HG02870 (cell line): ENCODE measurements around the gene SMG6.
"Not testable (repeated sequence)": the region's sequence is repeated elsewhere in the genome, so short reads cannot be mapped to it uniquely, and the experiment has no call there.

ENCODE experiments used
- ATAC-seq: cut with Tn5 transposase; IDR thresholded peaks from one replicate; pipeline ENCODE4 v1.9.1; 2021; ENCODE audit warnings: mild to moderate bottlenecking, moderate library complexity; ENCODE audit not compliant: unreplicated experiment

The SMG6 gene

DNA sequence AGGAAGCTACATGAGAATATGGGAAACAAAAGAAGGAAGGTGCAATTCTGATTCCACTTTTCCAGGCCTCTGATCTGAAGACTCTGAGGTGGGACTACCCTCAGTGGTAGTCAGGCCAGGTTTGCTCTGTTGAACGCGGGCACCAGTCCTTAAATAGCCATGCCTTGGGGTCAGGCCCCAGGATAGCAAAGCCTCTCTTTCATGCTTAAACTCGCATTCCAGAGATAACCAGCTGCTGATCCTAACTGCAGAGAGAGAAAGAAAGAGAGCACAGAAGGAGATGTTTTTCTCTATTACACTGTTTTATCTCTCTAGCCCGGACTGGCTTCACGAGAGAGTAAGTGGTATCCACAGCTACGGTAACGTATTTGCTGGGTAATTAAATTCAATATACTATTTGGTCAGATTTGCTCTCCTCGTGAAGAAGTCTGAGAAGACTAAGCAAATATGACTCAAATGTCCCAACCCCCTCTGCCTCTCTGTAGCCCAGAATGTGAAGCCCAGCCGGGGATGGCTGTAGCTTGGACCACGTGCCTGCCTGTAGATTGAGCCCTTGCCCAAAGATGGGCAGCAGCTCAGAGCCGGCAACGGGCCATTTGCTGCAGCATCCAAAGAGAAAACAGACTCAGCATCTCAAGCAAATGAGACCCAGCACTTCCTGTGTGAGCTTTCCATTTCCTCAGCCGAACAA, 122.2 kb downstream of the SMG6 start:
- no peak for ATAC-seq

DNA sequence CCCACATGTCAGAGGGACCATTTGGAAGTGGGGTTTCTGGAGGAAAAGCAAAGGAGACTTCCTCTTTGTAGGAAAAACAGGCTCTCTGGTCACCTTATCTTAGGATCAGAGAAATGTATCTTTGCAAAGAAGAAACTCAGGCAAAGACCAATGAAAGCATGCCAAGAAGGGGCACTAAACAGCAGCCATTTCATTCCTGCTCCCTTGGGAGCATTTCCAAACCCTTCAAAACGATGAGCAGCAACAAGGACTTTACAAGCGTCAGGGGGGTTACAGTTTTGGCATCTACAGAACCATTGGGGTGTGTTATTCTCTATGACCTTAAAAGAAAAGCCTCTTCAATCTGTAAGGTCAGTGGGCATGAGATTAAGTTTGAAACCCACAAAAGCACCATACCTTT, 122.8 kb downstream of the SMG6 start:
- ATAC-seq: no peak

DNA sequence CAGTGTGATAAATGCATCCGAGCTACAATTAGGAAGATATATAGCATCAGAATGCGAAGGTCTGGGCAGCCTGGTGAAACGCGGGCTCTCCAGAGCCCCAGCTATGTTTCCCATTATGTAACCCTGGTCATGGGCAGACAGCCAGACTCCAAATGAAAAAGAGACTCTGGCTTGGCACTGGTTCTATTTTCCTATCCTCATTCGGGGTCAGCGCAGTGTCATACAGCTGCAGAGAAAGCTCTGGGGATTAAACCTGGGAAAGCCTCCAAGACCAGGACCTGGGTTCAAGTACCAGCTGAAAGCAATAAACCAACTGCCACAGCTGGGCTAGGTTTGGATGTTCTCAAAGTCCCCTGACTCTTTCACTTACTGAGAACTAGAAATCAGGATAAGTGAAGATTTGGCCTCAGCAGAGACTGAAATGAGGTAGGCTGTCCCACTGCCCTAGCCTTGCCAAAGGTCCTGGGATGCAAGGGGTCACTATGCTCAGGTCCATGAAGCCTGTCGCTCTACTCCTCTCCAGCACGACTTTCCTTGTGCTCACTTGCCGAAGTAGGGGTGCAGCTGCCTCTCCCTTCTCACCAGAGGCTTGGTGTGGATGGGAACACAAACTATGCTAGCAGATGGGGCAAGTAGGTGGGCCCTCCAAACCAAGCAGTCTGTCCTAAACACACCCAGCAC, 123.8 kb downstream of the SMG6 start:
- ATAC-seq: no peak

DNA sequence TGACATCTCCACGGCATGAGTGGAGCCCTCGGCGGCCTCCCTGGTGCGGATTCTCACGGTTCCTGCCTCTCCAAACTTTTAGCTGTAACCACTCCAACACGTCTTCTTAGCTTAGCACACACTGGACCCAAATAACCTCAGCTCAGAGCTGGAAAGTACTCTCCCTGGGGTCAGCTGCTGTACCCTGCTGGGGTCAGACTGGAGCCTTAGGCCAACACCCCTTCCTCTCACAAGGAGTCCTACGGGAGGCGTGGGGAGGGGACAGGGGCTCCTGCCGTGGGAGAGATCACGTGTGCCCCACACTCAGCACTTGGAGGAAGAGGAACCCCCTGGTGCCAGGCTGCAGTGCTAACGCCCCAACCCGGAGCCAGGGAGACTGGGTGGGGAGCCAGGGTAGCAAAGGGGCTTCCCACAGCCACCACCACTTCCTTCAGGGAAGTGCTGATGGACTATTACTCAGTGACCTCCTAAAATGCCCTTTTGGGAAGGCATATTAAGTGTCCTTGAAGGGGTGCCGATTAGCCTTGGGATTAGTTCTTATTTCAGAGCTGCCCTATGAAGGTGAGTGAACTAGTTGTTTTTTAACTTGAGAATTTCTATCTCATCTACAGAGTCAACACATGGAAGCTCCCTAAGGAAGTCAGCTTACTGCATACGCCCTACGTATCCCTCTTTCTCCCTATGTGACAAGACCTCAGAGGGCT, 124.6 kb downstream of the SMG6 start:
- no peak for ATAC-seq

DNA sequence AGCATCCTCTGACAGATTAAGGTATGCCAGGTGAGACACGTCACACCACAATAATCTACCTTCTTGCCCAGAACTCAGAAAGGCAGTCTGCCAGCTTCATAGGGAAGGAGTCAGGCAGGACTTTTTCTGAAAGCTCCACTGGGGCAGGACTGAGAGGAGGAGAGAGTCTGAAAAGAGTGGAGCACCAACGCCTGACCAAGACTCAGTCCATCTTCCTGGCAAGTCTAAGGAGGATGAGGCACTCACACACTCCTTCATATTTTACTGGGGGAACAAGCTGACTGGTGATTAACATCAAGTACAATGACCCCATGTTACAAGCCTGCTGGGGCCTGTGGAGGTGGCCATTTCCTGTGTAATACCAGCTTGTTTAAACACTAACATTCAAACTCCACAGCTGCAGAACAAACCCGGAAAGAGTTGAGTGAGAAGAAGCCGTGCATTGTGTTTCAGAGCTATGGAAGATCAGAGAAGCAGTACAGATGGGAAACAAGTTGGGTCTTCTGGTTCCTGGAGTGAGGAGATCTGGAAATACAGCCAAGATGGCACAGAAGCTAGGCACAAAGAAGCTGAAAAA, 126.3 kb downstream of the SMG6 start:
- no peak for ATAC-seq

DNA sequence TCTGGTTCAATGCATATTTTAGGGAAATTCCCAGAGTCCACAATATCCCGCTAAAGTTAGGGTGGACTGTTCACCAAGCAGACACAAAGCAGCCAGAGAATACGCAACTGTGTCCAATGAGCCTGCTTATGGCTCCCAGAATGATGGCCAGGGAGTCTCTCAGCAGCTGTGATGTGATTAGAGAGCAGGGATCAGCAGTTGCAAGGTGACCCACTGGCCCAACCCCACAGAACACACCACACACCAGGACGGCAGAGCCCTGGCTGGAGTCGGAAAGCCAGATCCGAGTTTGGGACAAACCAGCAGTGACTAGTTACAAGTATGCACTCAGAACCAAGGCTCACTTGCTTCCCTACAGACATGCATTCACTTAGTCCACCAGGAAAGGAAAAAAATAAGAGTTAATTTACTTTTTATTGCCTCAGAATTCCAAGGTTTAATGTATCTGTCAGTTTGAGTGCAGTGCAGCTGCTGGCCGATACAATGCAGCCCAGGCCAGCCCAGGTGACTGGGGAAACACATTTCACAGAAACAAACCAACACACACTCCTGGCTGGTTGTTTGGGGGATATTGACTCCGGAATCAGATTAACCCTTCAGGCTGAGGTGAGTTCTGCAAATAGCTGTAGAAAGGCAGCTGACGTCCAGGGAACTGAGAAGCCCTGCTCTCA, 127.0 kb downstream of the SMG6 start:
- ATAC-seq: no peak

DNA sequence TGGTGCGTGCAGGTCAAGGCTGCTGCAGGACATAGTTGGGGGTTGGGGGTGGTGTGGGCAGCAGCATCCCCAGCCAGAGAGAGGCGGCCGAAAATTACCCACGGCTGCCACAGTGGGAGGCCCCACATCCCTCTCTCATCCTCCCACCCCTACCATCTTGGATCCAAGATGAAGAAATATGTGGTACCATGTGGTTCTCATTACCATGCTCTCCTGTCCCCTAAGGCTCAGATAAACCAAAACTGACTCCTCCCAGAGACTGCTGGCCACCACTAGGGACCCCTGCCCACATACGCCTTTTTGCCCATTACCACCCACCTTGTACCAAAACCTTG, 128.3 kb downstream of the SMG6 start:
- ATAC-seq: no peak

DNA sequence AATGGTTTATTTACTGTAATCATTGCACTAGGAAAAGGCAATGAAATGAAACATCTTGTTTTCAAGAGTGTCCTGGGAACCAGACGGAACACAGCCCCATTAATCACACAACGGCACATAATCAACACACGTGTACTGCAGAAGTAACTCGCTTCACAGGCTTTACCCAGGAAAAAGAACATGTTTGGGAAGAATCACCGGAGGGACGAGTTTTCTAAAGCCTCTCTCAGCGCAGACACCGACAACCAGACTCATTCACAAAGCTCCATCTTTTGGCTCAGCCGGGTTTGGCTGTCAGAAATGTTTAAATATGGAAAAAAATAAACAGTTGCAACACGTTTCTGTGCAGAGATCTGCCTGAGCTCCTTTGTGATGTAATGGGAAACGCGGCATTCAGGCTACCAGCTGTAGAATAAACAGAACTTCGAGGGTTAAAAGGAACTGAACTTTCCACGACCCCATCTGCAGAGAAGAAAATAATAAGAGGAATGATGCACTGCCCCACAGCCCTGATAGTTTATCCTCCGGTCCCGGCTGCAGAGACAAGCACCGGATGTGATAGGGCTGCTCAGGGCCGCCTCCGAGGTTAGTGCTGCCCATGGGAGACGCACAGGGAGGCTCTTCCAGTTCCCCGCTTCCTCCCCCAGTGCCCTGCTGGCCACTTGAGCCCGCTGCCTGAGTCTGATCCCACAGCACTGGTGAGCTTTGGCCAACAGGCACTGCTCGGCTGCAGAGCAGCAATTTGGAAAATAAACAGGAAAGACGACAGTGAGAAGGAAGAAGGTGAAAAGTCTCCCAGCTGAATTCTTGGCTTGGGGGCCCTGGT, 128.9 kb downstream of the SMG6 start:
- ATAC-seq: no peak

DNA sequence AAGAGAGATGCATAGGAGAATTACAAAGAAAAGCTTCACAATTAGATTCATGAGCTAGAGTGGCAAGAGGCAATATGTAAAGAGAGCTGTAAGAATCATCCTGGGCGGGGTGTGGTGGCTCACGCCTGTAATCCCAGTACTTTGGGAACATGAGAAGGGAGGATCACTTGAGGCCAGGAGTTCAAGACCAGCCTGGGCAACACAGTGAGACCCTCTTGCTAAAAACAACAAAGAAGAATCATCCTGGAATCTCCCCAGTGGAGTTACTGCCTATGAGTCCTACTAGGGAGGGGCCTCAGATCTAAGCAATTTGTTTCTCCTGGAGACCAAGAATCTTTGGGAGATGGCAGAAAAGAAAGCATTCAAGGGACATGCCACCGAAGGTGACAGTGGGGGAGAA, 129.6 kb downstream of the SMG6 start:
- no peak for ATAC-seq

DNA sequence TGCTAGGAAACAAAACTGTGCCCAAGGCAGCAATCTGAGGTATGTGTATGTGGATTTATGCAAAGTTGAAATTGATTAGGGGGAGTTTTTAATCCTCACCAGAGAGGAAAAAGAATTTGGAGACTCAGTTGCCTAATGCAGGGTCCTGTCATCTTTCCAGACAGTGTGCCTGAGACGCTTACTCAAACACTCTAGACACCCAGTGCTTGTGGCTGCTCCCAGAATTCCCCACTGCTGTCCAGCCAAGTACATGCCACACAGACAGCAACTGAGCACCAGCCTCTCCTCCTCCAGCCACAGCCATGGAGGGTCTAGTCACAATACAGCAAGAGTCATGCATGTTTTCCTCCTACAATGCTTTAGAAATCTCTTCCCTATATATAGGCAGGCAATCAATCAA, 130.6 kb downstream of the SMG6 start:
- no peak for ATAC-seq

DNA sequence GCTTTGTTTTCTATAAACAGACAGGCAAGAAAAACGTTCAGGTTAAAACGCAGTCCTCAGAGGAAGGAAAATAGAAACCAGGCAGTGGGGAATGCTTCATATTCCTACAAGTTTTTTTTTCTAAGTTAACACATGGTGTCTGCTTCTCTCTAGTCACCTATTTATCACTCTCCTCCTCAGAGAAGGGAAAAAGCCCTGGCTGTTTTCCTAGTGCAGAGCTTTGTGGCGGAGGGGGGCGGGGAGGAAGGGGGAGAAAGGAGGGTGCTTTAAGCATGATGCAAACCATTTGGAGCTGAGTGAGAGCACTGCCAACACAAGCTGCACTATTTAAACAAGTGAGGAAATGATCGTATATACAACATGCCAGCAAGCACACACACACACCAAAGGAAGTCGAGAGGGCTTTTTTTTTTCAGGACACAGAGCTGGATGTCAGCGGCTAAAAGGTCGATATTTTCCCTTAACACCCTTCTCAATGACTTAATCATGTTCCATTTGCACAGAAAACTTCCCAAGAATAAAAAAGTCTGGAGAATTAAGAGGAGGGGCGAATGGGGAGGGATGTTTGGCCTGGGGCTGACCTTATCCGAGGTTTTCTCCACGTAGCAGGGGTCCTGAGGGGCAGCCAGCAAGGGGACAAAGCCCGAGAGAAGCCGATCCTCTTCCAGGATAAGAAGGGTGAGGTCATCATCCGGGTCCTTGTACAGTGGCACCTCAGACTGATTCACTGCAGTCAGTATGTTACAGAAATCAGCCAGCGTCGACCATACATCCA, 131.3 kb downstream of the SMG6 start:
- ATAC-seq: no peak

DNA sequence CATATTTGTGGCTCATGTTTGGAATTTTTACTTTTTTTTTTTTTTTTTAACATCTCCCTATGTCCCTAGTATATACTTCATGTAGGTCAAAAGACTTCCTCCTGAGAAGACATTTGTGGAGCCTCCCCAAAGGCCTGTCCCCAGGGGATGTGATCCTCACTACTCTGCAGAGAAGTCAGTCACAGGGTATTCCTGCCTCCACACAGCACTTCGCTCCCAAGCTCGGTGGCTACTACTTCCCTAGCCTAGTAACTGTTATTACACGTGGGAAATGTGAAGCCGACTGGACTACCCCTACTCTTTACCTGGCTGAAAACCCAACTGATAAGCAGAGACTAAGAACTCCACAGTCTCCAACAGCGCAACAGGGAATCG, 131.9 kb downstream of the SMG6 start:
- no peak for ATAC-seq

DNA sequence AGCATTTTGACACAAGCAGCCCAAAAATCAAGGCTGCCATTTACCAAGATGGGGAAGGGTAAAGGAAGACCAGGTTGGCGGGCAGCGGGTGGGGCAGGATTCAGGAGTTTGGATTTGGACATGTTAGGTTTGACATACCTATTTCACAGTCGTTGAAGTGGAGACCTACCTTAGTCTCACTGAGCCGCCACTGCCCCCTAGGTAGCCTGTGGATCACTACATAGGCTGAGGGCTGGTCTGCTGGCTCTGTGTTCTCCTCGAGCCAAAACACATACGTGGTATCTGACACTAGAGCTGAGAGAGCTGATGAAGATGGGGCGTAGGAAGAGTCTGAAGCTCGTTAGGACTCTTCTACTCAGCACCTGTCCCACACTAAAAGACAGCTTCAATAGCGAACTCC, 133.6 kb downstream of the SMG6 start:
- ATAC-seq: no peak

DNA sequence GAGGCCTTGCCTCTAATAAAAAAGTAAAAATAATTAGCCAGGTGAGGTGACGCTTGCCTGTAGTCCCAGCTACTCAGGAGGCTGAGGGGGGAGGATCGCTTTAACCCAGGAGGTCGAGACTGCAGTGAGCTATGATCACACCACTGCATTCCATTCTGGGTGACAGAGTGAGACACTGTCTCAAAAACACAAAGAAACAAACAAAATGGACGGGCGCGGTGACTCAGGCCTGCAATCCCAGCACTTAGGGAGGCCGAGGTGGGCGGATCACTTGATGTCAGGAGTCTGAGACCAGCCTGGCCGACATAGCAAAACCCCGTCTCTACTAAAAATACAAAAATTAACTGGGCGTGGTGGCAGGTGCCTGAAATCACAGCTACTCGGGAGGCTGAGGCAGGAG, 137.9 kb downstream of the SMG6 start:
- not testable (repeated sequence) for ATAC-seq

DNA sequence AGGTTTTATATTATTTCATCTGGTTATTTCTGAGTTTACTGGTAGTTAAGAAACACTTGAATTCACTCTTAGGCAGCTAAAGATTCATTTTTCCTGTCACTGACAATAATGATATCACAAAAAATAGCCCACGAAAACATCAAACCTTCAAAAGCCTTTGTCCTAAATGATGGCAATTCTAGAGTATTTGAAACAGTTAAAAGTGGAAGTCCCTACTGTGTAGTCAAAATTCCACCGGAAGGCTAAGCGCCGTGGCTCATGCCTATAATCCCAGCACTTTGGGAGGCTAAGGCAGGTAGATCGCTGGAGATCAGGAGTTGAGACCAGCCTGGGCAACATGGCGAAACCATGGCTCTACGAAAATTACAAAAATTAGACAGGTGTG, 145.2 kb downstream of the SMG6 start:
- ATAC-seq: no peak

DNA sequence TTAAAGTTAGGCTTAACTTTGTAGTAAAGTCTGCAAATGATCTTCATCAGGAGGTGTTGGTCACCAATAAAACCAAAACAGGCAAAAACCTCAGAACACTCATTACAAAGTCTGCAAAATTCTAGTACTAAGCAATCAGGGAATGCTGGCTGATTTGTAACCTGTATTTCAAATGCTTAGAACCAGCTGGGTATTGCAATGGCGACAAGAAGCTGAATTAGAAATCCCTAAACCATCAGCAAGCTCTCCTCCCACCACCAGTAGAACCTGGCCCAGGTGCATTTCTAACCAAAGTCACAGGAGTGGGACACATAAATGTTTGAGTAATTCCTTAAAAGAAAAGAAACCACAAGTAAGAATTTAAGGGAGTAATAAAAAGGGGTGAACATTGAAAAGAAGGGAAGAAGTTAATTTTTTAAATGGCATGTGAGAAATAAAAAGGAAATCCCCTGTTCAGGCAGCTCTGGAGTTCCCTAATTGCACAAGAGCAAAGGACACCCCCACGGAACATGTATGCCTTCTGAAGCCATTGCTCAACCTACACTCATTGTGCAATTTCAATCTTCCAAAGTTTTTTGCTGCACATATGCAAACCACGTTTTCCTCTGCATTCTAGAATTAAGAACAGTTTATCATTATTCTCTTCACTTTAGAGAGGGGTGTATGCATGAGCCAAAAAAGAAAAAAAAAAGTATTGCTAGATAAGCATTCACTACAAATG, 145.8 kb downstream of the SMG6 start:
- no peak for ATAC-seq

DNA sequence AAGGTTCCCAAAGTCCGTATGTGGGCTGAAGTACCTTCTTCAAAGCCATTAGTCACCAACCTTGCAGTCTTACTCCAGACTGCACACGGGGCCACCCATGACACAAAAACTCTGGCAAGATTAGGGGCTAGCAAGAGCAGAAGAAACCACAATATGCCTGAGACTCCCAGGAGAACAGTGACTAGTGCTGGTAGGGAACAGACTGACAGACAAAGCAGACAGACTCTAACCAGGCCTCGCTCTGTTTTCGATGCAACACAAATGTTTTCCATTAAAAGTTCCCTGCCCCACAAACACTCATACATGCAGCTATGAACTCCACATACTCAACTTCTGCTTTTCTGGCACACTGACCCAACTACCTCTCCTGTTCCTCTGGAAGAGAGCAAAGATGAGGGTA, 146.5 kb downstream of the SMG6 start:
- no peak for ATAC-seq

DNA sequence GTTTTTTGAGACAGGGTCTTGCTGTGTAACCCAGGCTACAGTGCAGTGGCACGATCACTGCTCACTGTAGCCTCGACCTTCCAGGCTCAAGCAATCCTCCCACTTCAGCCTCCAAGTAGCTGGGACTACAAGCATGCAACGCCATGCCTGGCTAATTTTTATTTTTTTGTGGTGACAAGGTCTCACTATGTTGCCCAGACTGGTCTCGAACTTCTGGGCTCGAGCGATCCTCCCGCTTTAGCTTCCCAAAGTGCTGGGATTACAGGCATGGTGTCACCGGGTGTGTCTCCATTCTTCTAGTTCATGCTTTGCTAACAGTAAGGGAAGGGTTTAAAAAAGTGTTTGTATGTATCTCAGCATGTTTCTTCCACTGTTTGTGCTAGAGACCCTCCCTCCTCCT, 146.9 kb downstream of the SMG6 start:
- ATAC-seq: no peak

DNA sequence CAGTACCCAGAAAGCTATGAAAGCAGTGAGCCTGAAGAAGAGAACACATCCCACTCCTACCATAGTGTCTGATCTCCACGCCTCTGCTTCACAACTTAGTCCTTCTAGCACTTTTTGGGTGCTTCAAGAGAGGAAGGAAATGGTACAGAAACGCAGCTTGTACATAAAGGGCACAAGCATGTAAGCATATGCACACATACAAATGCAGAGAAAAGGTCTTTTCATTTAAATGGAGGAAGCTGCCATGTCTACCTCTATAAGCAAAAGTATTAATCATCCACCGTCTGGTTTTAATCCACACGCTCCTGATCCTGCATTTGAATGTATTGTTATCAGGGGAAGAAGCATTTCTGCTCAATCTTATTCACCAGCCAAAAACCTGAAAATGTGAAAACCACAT, 148.0 kb downstream of the SMG6 start:
- ATAC-seq: no peak
